HG02870 (cell line): ENCODE results near the gene TENM4.

ENCODE experiments used
- ATAC-seq: cut with Tn5 transposase; IDR thresholded peaks from one replicate; pipeline ENCODE4 v1.9.1; 2021; ENCODE audit warnings: mild to moderate bottlenecking, moderate library complexity; ENCODE audit not compliant: unreplicated experiment

TENM4 gene

GRCh38 chr11:78783846-78784245 is 657.0 kb downstream of the TENM4 start:
- no peak for ATAC-seq

GRCh38 chr11:78783301-78783700 is 657.5 kb downstream of the TENM4 start:
- ATAC-seq: no peak

- ATAC-seq: no peak
Measured at GRCh38 chr11:78782725-78783124, 658.1 kb downstream of the TENM4 start.

- ATAC-seq: no peak
Measured at GRCh38 chr11:78780889-78781288, 659.9 kb downstream of the TENM4 start.

GRCh38 chr11:78773492-78773891 is 667.3 kb downstream of the TENM4 start:
- ATAC-seq: no peak

GRCh38 chr11:78773077-78773476 is 667.8 kb downstream of the TENM4 start:
- ATAC-seq: no peak

GRCh38 chr11:78772186-78772585 is 668.6 kb downstream of the TENM4 start:
- ATAC-seq: no peak

GRCh38 chr11:78770931-78771330 is 669.9 kb downstream of the TENM4 start:
- ATAC-seq: no peak

GRCh38 chr11:78768971-78769370 is 671.9 kb downstream of the TENM4 start:
- ATAC-seq: no peak

GRCh38 chr11:78768345-78768744 is 672.5 kb downstream of the TENM4 start:
- no peak for ATAC-seq

GRCh38 chr11:78767027-78767932 is 673.5 kb downstream of the TENM4 start:
- ATAC-seq: no peak

GRCh38 chr11:78764946-78765345 is 675.9 kb downstream of the TENM4 start:
- ATAC-seq: no peak

GRCh38 chr11:78763664-78764063 is 677.2 kb downstream of the TENM4 start:
- ATAC-seq: no peak

GRCh38 chr11:78762105-78762504 is 678.7 kb downstream of the TENM4 start:
- no peak for ATAC-seq

GRCh38 chr11:78759071-78759470 is 681.8 kb downstream of the TENM4 start:
- ATAC-seq: no peak

GRCh38 chr11:78753297-78753696 is 687.5 kb downstream of the TENM4 start:
- ATAC-seq: no peak

GRCh38 chr11:78752494-78752893 is 688.3 kb downstream of the TENM4 start:
- no peak for ATAC-seq

- ATAC-seq: no peak
Measured at GRCh38 chr11:78748918-78749690, 691.7 kb downstream of the TENM4 start.

- ATAC-seq: no peak
Measured at GRCh38 chr11:78744949-78745348, 695.9 kb downstream of the TENM4 start.

- ATAC-seq: no peak
Measured at GRCh38 chr11:78744202-78744601, 696.6 kb downstream of the TENM4 start.

- no peak for ATAC-seq
Measured at GRCh38 chr11:78742430-78742829, 698.4 kb downstream of the TENM4 start.

- ATAC-seq: no peak
Measured at GRCh38 chr11:78741741-78742140, 699.1 kb downstream of the TENM4 start.
